GM21619 (cell line): ENCODE measurements around the gene BMP7.

Experiments
- ATAC-seq: cut with Tn5 transposase; IDR thresholded peaks from one replicate; pipeline ENCODE4 v1.9.1; 2021; ENCODE audit not compliant: unreplicated experiment

The BMP7 gene

GRCh38 chr20:57234556-57235251 lies 31.7 kb downstream of the BMP7 start:
- no peak for ATAC-seq

- ATAC-seq, result no peak
Observed at GRCh38 chr20:57231951-57232428, 34.5 kb downstream of the BMP7 start.

- no peak for ATAC-seq
Observed at GRCh38 chr20:57231161-57231560, 35.3 kb downstream of the BMP7 start.

- no peak for ATAC-seq
Observed at GRCh38 chr20:57230247-57230646, 36.2 kb downstream of the BMP7 start.

GRCh38 chr20:57229490-57229889 lies 37.0 kb downstream of the BMP7 start:
- ATAC-seq, result no peak

- ATAC-seq, result no peak
Observed at GRCh38 chr20:57225830-57226229, 40.6 kb downstream of the BMP7 start.

DNA sequence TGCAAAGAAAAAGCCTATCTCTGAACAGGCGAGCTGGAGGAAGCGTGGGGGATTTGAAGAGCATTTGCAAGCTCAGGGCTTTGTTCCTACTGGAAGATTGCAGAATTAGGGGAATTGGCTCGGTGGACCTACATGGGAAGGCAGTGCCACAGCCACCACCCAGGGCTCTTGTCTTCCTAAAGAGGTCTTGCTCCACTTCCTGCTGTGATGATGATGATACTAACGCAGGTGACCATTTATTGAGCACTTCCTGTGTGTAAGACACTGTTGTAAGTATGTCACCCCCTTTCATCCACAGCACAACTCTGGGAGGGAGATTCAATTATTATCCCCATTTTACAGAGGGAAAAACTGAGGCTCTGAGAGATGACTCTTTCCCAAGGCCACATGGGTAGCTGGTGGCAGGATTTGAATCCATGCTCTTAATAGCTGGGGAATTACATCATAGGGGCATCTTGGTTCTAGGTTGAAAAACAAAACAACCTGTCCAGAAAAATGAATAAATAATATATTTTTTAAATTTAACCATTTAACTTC lies 41.2 kb downstream of the BMP7 start:
- ATAC-seq, result no peak

DNA sequence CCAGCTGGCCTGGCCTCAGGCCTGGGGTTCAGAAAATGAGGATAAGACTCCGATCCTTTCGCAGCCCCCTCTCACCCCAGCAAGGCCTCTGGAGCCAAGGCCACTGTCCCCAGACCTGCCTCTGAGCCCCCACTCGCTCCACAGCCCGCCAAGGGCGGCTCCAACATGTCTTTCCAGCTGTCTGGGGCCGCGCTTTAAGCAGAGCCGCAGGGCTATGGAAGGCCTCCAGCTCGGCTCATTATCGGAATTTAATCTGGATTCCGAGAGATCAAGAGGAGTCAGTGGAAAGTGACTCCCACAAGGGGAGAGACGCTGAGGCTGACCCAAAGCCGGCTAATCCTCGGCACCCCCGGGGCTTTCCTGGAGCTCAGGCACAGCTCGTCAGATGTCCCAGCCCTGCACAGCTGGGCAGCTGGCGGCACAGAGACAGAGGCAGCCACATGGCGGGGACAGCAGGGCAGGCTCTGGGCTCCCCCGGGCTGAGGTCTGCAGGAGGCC lies 41.8 kb downstream of the BMP7 start:
- no peak for ATAC-seq

DNA sequence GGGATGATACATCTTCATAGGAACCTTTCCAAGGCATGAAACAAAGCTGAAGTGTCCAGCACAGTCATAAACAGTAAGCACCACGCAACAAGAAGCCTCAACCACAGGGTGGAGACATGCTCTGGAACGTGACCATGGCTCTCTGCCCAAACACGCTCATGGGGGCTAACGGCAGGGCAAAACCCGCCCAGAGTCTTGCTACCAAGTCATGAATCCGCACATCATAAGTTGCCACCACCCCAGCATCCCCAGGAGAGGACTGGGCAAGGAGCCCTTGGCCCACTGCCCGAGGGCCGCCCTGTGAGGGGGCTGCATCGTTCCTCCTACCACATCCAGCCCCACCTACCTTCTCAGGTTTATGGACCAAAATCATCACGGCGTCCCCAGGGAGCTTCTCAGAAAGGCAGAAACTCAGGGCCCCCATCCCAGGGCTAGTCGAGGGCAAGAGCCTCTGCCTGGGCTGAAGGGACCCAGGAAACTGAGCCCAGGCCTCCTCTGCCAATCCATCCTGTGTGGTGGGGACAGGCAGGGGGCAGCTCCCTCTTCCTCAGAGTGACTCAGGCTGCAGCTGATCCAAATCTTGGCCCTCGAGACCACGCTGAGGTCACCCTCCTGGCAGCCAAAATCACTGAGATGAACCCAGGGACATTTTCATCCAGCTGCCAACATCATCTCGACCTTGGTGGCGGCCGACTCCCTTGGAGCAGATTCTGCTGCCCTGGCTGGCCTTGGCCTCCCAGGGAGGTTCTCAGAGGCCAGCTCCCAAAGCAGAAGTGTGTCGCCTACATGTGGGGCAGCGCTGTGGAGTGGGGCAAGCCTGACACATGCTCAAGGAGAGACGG lies 42.6 kb downstream of the BMP7 start:
- ATAC-seq, result no peak

DNA sequence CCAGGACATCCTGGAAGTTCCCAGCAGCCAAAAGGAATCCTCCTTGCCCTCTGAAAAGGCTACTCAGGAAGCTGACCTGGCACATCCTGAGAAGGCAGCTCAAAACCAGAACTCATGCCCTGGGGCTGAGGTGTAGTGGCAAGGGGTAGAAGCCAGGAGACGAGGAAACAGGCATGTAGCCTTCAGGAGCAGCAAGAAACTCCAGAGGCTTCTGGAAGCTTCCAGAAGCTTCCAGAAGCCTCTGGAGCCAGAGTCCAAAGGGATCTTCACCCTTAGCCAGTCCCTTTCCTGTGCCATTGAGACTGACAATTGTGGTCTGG lies 43.9 kb downstream of the BMP7 start:
- no peak for ATAC-seq

GRCh38 chr20:57221916-57222630 lies 44.4 kb downstream of the BMP7 start:
- ATAC-seq, result no peak

DNA sequence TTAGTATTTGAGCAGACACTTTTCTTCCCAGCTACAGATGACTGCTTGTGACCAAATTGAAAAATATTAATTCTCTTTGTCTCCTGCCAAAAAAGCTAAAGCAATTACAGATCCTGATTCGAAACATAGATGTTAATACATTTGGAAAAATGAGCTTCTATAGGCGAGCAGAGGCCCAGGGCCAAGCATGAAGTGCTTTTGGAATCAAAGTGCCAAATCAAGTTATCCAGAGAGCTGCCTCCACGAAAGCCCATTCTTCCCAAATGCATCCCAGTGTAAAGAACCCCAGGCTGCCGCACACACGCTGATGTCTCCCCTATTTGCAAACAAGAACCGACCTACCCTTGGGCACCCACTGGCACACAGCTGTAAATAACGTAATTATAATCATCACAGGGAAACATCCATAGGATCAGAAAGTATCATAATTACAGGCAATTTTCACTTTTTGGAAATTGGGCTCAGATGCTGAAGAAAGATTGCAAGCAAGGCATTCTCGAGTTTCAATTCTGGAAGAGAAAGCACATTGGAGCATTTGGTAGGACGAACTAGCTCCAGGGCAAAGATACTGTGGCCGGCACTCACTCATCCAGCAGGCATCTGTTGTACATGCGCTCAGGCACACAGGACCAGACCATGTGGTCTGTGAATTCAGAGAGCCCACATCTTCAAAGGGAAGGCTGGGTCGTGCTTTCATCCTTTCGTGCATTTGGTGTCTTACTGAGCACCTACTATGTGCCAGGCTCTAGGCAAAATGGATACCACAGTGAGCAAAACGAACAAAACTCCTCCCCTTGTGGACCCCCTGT lies 45.9 kb downstream of the BMP7 start:
- ATAC-seq, result no peak

GRCh38 chr20:57219071-57219677 lies 47.3 kb downstream of the BMP7 start:
- no peak for ATAC-seq

DNA sequence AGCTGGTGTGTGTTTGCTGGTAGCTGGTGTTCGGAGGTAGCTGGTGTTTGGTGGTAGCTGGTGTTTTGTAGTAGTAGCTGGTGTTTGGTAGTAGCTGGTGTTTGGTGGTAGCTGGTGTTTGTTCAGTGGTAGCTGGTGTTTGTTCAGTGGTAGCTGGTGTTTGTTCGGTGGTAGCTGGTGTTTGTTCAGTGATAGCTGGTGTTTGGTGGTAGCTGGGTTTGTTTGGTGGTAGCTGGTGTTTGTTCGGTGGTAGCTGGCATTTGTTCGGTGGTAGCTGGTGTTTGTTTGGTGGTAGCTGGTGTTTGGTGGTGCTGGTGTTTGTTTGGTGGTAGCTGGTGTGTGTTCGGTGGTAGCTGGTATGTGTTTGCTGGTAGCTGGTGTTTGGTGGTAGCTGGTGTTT lies 48.0 kb downstream of the BMP7 start:
- no peak for ATAC-seq

- no peak for ATAC-seq
Observed at GRCh38 chr20:57217802-57218201, 48.6 kb downstream of the BMP7 start.

- no peak for ATAC-seq
Observed at GRCh38 chr20:57216669-57217068, 49.8 kb downstream of the BMP7 start.

DNA sequence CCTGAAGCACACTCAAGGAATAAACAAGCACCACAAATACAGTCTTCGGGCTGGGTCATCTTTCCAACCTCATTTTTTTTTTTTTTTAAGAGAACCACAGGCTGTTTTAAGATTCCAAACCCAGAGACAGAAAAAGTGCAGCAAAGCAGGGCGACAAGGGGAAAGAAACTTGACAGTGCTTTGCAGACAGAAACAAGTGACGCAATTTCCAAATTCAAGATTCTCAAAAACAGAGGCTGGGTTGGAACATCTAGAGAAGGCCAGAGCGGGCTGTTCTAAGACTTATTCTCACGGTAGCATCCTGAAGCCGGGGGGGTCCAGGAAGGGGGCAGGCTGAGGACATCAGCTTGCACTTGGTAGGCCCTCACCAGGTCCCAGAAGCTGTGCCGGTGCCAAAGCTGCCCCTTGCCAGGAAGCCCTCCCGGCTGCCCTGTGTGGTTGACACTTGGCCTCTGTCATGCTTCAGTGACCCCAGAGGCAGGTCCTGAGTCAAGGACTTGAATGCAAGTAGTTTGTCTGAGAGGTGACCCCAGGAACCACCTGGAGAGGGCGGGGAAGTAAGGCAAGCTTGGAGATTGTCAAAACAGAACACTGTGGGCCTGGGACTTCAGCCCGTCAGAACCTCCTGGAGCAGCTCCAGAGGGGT lies 50.5 kb downstream of the BMP7 start:
- no peak for ATAC-seq

- no peak for ATAC-seq
Observed at GRCh38 chr20:57215426-57215825, 51.0 kb downstream of the BMP7 start.

GRCh38 chr20:57214948-57215347 lies 51.5 kb downstream of the BMP7 start:
- no peak for ATAC-seq

- no peak for ATAC-seq
Observed at GRCh38 chr20:57214427-57214826, 52.0 kb downstream of the BMP7 start.
